IPS-NIHi11 (cell line): Measurements from ENCODE around the gene STK38.
A peak's percentile ranks its signal among the peaks of the same experiment; 100 is the strongest.

Experiments used
- DNase-seq: peaks from one replicate; pipeline ENCODE4 v3.0.0; 2012; ENCODE audit warnings: mixed read lengths, low spot score

STK38 gene

DNA sequence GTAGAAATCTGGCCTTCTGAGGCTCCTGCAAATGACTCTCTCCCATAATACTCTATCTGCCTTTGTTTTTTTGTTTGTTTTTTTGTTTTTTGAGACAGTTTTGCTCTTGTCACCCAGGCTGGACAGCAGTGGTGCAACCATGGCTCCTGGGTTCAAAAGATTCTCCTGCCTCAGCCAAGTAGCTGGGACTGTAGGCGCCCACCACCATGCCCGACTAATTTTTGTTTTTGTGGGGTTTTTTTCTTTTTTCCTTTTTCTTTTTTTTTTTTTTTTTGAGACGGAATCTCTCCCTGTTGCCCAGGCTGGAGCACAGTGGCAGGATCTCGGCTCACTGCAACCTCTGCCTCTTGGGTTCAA, 16.6 kb upstream of the STK38 start:
- DNase-seq: no peak

DNA sequence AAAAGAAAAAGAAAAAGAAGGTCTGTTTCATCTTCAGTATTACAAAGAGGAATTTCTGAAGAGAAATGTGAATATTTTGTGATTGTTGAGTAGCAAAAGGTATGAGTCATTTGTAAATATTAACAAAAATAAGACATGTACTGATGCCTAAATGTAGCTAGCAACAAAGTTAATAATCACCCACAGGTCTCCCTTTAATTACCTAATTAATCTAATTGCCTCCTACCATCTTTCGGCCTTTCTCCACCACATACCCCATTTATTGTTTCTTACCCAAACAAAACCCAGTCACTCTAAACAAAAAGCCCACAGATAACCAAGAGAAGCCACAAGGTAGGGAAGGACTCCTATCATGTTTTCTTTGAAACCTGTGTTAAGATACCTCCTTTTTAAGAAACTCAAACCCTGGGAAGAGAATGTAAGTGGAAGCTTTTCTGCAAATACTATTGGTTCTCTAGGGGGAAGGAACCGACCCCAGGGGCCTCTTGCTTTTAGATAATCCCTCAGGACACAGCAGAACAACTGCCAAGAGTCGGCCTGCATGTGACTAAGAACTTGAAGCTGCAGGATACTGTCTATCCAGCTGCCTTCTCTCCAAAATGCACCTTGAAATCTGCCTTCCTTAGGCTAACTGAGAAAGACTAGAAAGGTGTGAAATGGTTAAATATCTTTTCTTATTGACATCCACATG, 16.1 kb upstream of the STK38 start:
- no peak for DNase-seq

GRCh38 chr6:36560822-36561221, 13.5 kb upstream of the STK38 start:
- DNase-seq: no peak

- DNase-seq: no peak
Measured at GRCh38 chr6:36559011-36559793, 11.9 kb upstream of the STK38 start.

DNA sequence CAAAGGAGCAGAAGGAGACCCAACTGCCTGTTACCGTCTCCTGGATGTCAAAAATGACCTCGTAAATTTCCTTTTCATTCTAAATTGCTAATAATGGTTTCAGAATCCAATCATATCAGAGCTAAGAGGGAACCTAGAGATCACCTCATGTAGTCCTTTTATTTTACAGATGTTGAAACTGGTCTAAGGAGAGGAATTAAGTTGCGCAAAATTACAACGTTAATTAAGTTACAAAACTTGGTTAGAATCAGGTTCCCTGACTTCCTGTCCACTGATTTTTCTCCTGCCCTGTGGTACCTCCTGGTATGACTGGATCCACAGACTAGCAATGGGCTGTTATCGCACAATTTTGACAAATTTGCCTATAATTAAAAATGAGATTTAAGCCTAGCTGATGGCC, 9.0 kb upstream of the STK38 start:
- DNase-seq: no peak

- no peak for DNase-seq
Measured at GRCh38 chr6:36555750-36556252, 8.5 kb upstream of the STK38 start.

GRCh38 chr6:36550473-36551000, 3.3 kb upstream of the STK38 start:
- DNase-seq: no peak

DNA sequence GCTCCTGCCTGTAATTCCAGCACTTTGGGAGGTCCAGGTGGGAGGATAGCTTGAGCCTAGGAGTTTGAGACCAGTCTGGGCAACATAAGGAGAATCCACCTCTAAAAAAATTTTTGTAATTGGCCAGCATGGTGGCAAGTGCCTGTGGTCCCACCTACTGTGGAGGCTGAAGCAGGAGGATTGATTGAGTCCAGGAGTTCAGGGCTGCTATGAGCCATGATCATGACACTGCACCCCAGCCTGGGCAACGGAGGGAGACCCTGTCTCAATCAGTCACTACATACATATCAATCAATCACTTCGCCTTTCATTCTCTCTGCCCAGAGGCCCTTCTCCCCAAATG, 1.1 kb upstream of the STK38 start:
- no peak for DNase-seq

DNA sequence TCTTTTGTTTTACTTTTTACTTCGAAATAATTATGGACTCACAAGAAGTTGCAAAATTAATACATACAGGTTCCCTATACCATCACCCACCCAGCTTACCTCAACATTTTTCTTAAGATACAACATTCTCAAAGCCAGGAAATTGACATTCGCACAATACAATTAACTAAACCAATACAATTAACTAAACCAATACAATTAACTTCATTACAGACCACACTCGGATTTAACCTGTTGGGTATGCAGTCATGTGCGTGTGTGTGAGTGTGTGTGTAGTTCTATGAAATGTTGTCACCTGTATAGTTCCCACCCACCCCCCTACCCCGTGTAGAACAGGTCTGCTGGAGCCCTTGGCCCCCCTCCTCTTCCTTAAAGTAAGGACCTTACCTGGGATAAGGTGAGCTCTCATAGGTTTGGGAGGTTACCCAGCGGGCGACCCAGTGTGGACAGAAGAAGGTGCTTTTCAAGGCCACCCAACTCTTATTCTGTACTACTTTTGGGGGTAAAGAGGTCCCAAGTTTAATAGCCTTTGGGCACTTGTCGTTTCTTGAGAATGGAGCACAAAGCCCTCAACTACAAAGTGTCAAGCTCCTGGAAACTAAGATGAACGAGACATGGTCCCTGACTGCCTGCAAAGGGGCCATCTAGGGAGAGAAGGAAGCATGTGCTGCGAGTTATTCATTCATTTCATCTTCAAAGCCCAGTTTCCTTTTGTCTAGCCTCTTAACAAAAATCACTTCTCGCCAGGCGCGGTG, 544 bp upstream of the STK38 start:
- peak; percentile 22 for DNase-seq

GRCh38 chr6:36546308-36546919, 865 bp downstream of the STK38 start:
- DNase-seq: no peak

DNA sequence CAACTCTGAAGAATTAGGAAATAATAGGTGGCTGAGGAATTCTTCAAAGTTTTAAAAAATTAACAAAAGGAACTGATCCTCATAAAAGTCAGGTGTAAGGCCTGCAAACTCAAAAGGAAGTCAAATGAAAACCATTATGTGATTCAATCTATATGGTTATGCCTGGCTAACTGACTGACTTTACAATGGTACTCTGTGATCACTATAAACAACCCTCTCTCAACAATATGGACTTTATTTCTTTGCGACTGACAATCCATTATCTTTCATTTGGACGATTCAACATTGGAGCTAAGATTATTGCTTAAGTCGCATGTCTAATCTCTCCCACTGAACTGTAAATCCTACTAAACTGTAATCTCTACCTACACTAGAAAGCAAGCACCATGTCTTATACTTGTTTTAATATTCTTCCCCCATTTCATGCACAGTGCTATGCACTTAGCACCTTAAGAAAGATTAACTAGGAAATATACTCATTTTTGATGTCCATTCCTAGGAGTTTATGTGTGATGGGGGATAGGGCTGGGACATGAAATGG, 1.4 kb downstream of the STK38 start:
- DNase-seq: no peak

- DNase-seq: no peak
Measured at GRCh38 chr6:36544228-36544627, 3.1 kb downstream of the STK38 start.

- DNase-seq: no peak
Measured at GRCh38 chr6:36542041-36542440, 5.2 kb downstream of the STK38 start.

DNA sequence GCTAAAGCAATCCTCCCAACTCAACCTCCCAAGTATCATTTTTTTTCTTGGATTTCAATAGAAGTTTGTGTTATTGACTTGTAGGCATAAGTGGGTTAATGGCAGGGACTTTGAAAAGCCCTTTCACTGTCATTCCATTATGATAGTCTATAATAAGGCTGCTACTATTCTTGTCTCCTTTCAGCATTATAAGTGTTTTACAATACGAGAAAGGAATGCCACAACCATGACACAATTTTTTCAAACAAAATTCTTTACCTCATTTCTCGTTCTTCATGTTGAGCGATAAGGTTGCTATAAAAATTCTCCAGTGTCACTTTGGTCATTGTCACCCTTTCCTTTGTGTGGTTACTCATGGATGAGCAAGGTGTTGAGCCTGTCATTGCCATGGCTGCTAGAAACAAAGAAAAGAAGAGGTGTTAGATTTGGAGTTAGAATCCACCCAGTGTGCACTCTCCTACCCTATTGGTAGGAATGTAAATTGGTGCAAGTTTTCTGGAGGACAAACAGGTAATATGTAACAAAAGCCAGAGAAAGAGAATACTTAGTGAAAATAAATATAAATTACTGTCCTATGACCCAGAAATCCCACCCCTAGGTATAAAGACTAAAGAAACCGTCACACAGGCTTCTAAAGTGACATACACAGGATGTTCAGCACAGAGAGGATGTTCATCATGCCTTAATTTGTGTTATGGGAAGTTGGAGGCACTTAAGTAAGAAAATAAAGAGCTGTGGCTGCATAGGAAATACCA, 7.3 kb downstream of the STK38 start:
- DNase-seq: no peak

DNA sequence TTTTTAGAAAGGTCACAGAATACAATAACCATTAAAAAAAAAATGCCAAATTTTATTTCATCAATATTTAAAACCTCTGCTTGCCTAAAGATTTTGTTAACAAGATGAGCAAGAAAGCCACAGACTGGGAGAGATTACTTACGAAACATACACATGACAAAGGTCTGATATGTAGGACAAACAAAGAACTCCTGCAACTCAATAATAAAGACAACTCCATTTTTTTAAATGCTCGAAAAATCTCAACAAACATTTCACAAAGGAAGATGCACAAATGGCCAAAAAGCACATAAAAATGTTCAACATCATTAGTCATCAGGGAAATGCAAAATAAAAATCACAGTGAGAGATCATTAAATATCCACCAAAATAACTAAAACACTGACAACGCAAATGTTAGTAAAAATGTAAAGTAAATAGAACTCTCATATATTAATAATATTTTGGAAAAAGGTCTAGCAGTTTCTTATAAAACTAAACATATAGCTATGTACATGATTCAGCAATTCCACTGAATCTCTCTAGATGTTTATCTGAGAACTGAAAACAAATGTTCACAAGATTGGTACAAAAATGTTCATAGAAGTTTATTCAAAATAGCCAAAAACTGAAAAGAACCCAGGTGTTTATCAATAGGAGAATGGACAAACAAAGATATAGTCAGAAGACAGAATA, 10.3 kb downstream of the STK38 start:
- DNase-seq: no peak

DNA sequence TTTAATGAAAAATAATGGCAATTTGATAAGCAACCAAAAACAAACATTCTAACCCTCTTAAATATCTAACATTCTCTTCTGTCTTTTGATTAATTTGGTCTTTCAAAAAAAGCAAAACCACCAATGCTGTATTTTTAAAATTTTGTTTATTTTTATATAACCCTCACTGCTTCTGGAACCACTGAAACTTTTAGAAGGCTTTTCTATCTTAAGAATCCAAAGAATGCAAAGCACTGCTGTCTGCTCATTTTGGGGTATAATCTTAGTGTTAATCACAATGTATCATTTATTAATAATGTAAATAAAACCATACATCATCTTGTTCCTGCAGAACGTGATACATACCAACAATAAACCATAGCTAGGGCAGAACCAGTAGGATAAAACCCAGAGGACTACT, 14.0 kb downstream of the STK38 start:
- DNase-seq: no peak

DNA sequence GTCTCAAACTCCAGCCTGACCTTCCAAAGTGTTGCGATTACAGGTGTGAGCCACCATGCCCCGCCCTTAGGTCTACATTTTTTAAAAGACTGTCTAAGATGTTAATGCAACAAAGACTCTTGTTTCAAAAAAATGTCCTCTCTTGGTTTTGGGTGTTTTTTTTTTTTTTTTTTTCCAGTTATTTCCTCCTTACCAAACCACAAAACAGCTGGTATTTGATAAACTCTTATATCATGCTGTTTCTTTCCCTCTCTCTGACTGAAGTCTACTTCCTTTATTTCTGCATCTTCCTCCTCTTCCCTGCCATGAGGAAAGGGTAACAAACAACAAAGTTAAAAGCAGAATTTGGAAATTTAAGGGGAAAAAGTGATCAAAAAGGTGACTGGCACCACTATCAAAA, 21.2 kb downstream of the STK38 start:
- no peak for DNase-seq

GRCh38 chr6:36525346-36525745, 21.9 kb downstream of the STK38 start:
- DNase-seq: no peak

DNA sequence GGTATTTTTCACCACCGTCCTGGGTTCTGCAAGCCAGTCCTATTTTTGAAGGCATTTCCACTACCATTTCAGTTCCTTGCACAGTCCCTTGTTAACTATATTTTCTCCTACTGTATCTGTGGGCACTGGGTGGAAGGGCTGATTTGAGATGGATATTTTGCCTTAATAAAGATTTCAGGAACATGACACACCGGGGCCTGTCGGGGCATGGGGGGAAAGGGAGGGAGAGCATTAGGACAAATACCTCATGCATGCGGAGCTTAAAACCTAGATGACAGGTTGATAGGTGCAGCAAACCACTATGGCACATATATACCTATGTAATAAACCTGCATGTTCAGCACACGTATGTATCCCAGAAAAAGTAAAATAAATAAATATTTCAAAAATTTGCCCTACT, 22.4 kb downstream of the STK38 start:
- no peak for DNase-seq

DNA sequence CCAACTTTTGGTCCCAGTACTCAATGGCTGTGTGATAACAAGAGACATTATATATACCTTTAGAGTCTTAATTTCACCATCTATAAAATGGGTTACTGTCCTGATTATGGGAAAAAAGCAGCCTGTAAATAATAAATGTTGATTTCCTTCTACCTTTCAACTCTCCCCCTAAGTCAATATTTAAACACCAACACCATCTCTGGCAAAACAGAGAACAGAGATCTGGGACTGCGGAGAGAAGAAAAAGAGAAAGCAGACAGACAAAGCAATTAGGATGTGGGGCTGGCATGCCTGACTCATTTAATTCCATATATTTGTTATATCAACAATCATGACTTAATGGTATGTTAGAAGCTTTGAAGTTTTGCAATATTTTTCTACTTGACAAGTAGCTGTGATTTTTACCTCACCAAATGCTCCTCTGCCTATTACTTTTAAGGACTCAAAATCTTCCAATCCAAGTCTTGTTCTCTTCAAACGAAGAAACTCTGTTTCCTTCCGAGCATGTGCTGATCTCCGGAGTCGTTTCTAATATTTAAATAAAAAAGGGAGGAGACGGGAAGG, 23.3 kb downstream of the STK38 start:
- DNase-seq: no peak
